Anterior cingulate cortex (tissue), 58 donors: ENCODE measurements around the gene NEIL3.

ENCODE experiments used
- DNase-seq, 58 donors: peaks; one replicate each; lab custom pipeline; 2025; lab: John Stamatoyannopoulos, UW

The NEIL3 gene

GRCh38 chr4:177405508-177405907, 95.8 kb downstream of the NEIL3 start:
- DNase-seq, result no peak

- DNase-seq, result no peak
Measured at GRCh38 chr4:177408023-177408422, 98.3 kb downstream of the NEIL3 start.

DNA sequence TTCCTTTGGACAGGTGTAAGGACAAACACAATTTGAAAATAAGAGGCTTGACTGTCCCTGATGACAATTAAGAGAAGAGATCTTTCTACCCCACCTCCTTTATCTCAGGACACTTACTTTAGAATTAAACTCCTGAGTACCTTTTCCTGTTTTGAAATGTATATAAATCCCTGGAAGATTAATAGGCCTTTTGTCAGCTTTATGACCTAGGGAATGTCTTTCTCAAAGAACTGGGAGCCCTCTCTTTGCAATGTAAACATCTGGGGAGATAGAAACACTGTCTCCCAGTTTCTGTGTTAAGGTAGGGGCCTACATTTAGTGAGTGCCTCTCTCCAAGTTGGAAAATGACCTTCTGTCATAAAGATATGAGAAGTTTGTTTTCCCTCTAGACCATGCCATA, 100.9 kb downstream of the NEIL3 start:
- no peak for DNase-seq

DNA sequence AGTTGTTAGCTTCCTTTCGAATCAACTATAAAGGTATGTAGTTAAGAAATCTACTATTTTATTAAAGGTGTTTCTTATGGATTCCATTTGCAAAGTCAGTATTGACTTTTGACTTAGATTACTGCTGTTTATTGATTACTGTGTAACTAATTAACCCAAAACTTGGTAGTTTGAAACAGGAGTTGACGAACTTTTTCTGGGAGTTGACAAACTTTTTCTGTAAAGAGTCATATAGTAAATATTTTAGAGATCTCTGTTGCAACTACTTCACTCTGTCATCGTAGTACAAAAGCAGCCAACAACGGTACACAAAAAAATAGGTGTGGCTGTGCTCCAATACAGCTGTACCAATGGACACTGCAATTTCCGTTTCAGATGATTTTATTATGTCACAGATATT, 102.3 kb downstream of the NEIL3 start:
- no peak for DNase-seq
